GM21786 (cell line): Measurements from ENCODE around the gene CXCR4.

Experiments used
- ATAC-seq: cut with Tn5 transposase; IDR thresholded peaks from one replicate; pipeline ENCODE4 v1.9.1; 2021; ENCODE audit not compliant: unreplicated experiment

The CXCR4 gene

GRCh38 chr2:136131961-136132824, 14.2 kb upstream of the CXCR4 start:
- ATAC-seq: peak; percentile 75

- ATAC-seq: peak; percentile 0
Observed at GRCh38 chr2:136131484-136131960, 13.6 kb upstream of the CXCR4 start.

- no peak for ATAC-seq
Observed at GRCh38 chr2:136130511-136130910, 12.6 kb upstream of the CXCR4 start.

- ATAC-seq: no peak
Observed at GRCh38 chr2:136130045-136130444, 12.1 kb upstream of the CXCR4 start.

- ATAC-seq: no peak
Observed at GRCh38 chr2:136129601-136130000, 11.7 kb upstream of the CXCR4 start.

- ATAC-seq: no peak
Observed at GRCh38 chr2:136128905-136129304, 11.0 kb upstream of the CXCR4 start.

GRCh38 chr2:136128366-136128765, 10.4 kb upstream of the CXCR4 start:
- no peak for ATAC-seq

GRCh38 chr2:136127356-136127755, 9.4 kb upstream of the CXCR4 start:
- ATAC-seq: no peak

GRCh38 chr2:136126421-136126926, 8.5 kb upstream of the CXCR4 start:
- no peak for ATAC-seq

- ATAC-seq: no peak
Observed at GRCh38 chr2:136126021-136126420, 8.1 kb upstream of the CXCR4 start.

GRCh38 chr2:136125236-136125635, 7.3 kb upstream of the CXCR4 start:
- ATAC-seq: no peak

- ATAC-seq: no peak
Observed at GRCh38 chr2:136124805-136125204, 6.9 kb upstream of the CXCR4 start.

GRCh38 chr2:136122661-136123060, 4.7 kb upstream of the CXCR4 start:
- ATAC-seq: no peak

GRCh38 chr2:136121204-136121910, 3.4 kb upstream of the CXCR4 start:
- no peak for ATAC-seq

- ATAC-seq: no peak
Observed at GRCh38 chr2:136119717-136120675, 2.0 kb upstream of the CXCR4 start.

- ATAC-seq: no peak
Observed at GRCh38 chr2:136118819-136119716, 1.1 kb upstream of the CXCR4 start.

GRCh38 chr2:136117391-136117841, 533 bp downstream of the CXCR4 start:
- peak; percentile 18 for ATAC-seq

GRCh38 chr2:136116813-136117390, 1.0 kb downstream of the CXCR4 start:
- ATAC-seq: peak; percentile 49

- no peak for ATAC-seq
Observed at GRCh38 chr2:136116151-136116812, 1.7 kb downstream of the CXCR4 start.
